HK-2 (cell line): ENCODE measurements around the gene SMARCA4.
"Not testable (repeated sequence)": the region's sequence is repeated elsewhere in the genome, so short reads cannot be mapped to it uniquely, and the experiment has no call there.

Experiments
- DNase-seq: peaks from one replicate; pipeline ENCODE4 v3.0.0-alpha.2; 2018; ENCODE audit not compliant: unreplicated experiment

SMARCA4 gene

GRCh38 chr19:11066326-11066725 lies 105.5 kb downstream of the SMARCA4 start:
- DNase-seq = no peak

- DNase-seq = no peak
These were observed 106.7 kb downstream of the SMARCA4 start for GRCh38 chr19:11067356-11068113.

DNA sequence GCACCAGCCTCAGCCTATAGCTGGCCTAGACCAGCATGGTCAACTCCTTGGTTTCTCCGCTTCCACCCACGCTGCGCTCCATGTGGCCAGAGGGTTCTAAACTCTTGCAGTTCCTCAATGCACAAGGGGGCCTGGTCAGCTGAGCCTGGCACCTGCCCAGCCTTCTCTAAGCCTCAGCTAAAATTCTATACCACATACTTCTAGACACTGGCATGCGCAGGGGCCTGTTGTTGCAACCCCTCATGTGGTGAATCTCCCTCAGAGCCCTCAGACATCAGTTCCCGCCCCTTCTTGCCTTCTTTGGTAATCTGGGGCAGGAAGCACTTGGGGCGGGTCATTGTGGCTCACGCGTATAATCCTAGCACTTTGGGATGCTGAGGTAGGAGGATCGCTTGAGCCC lies 108.7 kb downstream of the SMARCA4 start:
- no peak for DNase-seq

DNA sequence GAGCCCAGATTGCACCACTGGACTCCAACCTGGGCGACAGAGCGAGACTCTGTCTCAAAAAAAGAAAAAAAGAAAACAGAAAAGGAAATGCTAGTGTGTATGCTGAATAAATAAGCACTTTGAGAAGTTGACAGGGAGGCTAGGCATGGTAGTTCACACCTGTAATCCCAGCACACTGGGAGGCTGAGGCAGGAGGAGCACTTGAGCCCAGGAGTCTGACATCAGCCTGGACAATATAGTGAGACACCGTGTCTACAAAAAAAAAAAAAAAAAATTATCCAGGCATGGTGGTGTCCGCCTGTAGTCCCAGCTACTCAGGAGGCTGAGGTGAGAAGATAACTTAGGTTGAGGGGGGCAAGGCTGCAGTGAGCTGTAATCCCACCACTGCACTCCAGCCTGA lies 109.3 kb downstream of the SMARCA4 start:
- no peak for DNase-seq

- DNase-seq = no peak
These were observed 112.7 kb downstream of the SMARCA4 start for GRCh38 chr19:11073568-11073967.

DNA sequence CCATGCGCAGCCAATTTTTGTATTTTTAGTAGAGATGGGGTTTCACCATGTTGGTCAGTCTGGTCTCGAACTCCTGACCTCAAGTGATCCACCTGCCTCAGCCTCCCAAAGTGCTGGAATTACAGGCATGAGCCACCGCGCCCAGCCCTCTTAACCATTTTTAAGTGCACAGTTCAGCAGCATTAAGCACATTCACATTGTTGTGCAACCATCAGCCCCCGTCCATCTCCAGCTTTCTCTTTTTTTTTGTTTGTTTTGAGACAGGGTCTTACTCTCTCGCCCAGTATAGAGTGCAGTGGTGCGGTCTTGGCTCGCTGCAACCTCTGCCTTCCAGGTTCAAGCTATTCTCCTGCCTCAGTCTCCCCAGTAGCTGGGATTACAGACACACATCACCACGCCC lies 116.0 kb downstream of the SMARCA4 start:
- DNase-seq = not testable (repeated sequence)

DNA sequence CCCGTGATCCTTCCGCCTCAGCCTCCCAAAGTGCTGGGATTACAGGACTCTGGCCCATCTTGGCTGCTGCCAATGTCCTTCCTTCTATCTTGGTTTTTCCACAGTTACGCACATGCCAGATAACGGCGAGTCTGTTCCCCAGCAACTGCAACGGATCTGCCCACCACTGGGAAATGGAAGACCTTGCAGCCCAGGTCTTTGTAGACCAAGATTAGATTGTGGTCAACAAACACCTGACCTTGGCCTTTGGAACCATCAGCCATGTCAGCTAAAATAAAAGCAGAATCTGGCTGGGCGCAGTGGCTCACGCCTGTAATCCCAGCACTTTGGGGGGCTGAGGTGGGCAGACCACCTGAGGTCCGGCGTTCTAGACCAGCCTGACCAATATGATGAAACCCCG lies 118.1 kb downstream of the SMARCA4 start:
- DNase-seq = no peak

DNA sequence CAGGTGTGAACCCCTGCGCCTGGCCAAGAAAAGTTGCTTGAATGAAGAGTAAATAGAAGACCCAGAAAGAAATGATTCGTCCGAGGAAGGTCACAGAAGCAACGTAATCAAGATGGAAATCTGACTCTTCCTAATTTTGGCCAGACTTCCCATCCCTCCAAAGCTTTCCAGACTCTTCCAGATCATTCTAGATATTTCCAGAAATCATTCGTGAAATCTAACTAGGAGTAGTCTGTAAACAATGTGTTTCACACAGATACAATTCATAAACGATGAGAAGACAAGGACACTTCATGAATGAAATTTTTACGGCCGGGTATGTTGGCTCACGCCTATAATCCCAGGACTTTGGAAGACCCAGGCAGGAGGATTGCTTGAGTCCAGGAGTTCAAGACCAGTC lies 119.2 kb downstream of the SMARCA4 start:
- no peak for DNase-seq

- no peak for DNase-seq
These were observed 127.2 kb downstream of the SMARCA4 start for GRCh38 chr19:11087870-11088505.

DNA sequence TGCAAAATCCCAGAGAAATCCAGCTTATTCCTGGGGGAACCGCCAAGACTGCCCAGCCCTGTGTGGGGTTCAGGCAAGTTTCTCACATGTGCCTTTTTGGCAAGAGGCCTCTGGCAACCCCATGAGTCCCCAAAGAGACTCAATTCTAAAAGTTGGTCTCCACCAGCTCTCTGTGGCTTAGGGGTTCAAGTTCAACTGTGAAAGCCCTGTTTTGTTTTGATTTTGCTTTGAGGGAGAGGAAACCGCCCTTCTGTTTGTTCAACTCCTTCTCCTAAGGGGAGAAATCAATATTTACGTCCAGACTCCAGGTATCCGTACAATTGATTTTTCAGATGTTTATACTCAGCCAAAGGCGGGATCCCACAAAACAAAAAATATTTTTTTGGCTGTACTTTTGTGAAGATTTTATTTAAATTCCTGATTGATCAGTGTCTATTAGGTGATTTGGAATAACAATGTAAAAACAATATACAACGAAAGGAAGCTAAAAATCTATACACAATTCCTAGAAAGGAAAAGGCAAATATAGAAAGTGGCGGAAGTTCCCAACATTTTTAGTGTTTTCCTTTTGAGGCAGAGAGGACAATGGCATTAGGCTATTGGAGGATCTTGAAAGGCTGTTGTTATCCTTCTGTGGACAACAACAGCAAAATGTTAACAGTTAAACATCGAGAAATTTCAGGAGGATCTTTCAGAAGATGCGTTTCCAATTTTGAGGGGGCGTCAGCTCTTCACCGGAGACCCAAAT lies 127.8 kb downstream of the SMARCA4 start:
- DNase-seq = no peak

DNA sequence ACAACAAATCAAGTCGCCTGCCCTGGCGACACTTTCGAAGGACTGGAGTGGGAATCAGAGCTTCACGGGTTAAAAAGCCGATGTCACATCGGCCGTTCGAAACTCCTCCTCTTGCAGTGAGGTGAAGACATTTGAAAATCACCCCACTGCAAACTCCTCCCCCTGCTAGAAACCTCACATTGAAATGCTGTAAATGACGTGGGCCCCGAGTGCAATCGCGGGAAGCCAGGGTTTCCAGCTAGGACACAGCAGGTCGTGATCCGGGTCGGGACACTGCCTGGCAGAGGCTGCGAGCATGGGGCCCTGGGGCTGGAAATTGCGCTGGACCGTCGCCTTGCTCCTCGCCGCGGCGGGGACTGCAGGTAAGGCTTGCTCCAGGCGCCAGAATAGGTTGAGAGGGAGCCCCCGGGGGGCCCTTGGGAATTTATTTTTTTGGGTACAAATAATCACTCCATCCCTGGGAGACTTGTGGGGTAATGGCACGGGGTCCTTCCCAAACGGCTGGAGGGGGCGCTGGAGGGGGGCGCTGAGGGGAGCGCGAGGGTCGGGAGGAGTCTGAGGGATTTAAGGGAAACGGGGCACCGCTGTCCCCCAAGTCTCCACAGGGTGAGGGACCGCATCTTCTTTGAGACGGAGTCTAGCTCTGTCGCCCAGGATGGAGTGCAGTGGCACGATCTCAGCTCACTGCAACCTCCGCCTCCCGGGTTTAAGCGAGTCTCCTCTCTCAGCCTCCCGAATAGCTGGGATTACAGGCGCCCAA lies 128.6 kb downstream of the SMARCA4 start, which contains the start of gene LDLR:
Gene LDLR, plus strand, starts transcription at position 210 of the 760 bp plus-strand sequence. Its CDS starts 86 bp downstream, at position 296.
- DNase-seq = peak; percentile 82

GRCh38 chr19:11090014-11090263 lies 129.1 kb downstream of the SMARCA4 start:
- DNase-seq = not testable (repeated sequence)

- DNase-seq = peak; percentile 98
These were observed 129.6 kb downstream of the SMARCA4 start for GRCh38 chr19:11090264-11090996.

- DNase-seq = no peak
These were observed 130.3 kb downstream of the SMARCA4 start for GRCh38 chr19:11090997-11091702.

- DNase-seq = peak; percentile 83
These were observed 130.9 kb downstream of the SMARCA4 start for GRCh38 chr19:11091703-11092153.

GRCh38 chr19:11092181-11092538 lies 131.3 kb downstream of the SMARCA4 start:
- no peak for DNase-seq

DNA sequence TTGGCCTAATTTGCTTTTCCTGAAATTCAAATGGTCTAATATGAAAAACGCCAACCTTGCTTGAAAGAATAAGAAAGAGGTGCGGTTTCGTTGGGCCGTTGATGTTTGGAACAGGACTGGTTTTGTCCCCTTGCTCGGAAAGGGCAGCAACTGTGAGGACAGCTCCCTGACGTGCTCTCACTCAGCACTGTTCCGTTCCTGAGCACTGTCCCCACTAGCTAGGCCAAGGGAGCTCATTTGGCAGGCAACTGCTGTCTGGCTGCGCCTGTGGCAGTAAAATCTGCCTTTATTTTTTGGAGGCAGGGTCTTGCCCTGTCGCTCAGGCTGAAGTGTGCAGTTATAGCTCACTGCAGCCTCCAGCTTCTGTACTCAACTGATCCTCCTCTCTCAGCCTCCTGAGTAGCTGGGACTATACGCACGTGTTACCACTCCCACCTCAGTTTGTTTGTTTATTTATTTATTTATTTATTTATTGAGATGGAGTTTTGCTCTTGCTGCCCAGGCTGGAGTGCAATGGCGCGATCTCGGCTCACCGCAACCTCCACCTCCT lies 132.9 kb downstream of the SMARCA4 start:
- no peak for DNase-seq

GRCh38 chr19:11094520-11094894 lies 133.7 kb downstream of the SMARCA4 start:
- DNase-seq = no peak

GRCh38 chr19:11096210-11096841 lies 135.5 kb downstream of the SMARCA4 start:
- DNase-seq = no peak

DNA sequence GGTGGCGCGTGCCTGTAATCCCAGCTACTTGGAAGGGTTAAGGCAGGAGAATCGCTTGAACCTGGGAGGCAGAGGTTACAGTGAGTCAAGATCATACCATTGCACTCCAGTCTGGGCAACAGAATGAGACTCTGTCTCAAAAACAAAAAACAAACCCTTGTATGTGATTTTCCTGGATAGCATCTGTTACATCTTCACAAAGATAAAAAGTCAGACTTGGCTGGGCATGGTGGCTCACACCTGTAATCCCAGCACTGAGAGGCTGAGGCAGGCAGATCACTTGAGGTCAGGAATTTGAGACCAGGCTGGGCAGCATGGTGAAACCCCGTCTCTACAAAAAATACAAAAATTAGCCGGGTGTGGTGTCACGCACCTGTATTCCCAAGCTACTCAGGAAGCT lies 136.5 kb downstream of the SMARCA4 start:
- DNase-seq = not testable (repeated sequence)
